HL-60 (cell line): ENCODE data around the gene CDH23.

ENCODE experiments used
- CTCF ChIP-seq: IDR thresholded peaks from one replicate; pipeline ENCODE4 v1.5.1; 2011; ENCODE audit warnings: low read length, control low read depth, inconsistent platforms; ENCODE audit not compliant: insufficient read depth
- POLR2AphosphoS5 ChIP-seq: IDR thresholded peaks from 2 replicates; pipeline ENCODE4 v1.6.1; 2012; ENCODE audit warnings: low read depth

GRCh38 chr10:71622616-71623015 lies 225.9 kb downstream of the CDH23 start:
- TF ChIP-seq CTCF (no peak), POLR2AphosphoS5 (no peak)
